Activated CD4-positive, alpha-beta T cell treated with anti-CD3 and anti-CD28 coated beads, Interleukin-2, amount 50 U/mL, for 16 hours (primary cell): ENCODE results near the gene ZNF414.

ENCODE experiments used
- DNase-seq: peaks from one replicate; pipeline ENCODE4 v3.0.0-alpha.2; 2020

ZNF414 gene

DNA sequence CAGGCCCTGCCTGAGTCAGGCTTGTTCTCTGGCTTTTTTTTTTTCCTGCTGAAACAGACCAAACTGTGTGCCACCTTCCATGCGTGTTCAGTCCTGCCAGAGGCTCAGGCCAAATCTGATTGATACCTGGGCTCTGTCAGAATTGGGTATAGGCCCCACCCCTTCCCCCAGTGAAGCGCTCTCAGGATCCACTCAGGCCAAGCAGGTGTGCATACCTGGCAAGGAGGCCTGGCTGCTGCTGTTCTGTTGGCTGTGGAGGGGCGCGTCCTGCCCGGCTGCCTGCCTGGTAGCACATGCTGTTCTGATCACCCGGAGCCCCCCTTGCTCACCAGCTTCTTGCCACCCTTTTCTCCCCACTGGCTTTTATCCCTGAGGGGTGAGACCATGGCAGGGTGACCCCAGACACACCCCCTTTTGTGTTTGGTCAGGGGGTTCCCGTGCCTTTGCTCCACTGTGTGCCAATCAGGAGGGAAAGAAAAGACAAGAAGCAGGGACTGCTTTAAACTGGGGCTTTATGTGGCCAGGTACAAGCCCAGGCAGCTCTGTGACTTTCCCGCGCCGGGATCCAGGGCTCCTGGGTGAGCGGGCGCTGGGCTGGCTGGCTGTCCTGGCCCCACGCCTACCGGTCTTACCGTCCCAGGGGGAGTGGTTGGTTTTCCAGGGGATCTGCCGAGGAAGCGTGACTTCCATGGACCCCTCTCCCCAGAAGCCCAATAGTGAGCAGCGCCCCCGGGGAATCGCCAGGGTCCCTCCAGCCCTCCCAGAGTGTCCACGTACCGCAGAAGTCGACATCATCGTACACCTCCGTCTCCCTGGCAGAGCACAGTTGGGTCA is 24.2 kb downstream of the ZNF414 start:
- DNase-seq, result no peak

DNA sequence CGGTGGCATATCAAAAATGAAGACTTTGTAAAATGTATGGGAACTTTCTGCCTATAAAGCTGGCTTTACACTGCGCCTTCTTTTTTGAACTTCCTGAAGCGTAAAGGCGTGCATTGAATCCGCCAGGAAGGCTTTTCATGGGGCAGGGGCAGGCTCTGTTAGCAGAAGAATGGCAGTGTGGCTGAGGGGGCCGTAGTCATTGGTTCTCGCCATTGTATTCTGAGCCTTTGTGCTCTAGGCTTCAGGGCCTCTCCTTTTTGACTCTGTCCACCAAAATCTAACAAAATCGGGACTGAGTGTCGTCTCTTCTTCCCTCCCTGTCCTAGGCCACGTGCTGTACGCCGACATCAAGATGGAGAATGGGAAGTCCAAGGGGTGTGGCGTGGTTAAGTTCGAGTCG is 25.6 kb downstream of the ZNF414 start:
- DNase-seq, result no peak

DNA sequence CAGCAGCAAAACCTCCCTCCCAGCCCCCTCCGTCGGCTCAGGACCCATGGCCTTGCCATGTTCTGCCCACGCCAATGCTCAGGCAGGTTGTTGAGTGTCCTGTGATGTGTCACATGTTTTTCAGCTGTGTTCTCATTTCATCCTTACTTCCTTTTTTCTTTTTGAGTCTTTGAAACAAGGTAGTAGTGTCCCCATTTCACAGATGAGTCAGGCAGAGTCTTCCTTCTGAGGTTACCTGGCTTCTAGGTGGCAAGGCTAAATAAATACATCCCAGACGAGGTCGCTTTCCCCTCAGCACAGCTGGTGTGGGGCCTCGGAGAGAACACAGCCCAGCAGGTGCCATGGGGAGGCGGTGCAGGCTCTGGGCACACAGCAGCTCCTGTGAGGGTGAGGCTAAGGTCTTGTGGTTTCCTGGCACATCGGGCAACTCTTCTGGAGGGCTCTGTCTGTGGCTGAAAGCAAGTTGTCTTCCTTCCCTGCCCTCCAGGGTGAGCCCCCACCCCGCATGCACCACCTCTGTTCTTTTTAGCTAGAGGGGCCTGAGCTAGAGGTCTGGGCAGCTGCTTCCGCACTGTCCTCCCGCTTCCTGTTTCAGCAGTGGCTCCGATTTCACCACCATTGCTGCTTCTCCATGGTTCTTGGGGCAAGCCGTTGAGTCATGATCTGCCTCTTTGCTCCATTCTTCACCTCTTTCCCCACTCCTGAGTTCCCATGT is 26.7 kb downstream of the ZNF414 start:
- DNase-seq, result peak; percentile 67

DNA sequence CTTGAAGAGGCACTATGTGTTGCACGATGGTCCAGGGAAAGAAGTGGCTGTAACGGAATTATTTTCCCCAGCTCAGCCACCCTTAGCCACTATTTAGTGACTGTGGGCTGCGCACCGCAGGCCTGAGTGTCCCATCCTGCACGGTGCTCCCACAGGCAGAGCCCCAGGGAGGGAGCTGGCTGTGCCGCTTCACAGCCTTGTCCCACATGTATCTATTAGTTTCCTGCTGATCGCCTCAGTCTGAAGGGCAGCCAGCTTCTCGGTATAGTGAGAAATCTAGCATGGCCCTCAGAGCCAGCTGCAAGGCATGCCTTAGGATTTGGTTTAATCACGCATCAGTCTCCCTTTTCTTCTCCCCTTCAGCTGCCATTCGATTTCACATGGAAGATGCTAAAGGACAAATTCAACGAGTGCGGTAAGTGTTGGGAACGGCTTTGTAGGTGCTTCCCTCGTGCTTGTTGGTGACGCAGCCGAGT is 27.3 kb downstream of the ZNF414 start:
- DNase-seq, result no peak

DNA sequence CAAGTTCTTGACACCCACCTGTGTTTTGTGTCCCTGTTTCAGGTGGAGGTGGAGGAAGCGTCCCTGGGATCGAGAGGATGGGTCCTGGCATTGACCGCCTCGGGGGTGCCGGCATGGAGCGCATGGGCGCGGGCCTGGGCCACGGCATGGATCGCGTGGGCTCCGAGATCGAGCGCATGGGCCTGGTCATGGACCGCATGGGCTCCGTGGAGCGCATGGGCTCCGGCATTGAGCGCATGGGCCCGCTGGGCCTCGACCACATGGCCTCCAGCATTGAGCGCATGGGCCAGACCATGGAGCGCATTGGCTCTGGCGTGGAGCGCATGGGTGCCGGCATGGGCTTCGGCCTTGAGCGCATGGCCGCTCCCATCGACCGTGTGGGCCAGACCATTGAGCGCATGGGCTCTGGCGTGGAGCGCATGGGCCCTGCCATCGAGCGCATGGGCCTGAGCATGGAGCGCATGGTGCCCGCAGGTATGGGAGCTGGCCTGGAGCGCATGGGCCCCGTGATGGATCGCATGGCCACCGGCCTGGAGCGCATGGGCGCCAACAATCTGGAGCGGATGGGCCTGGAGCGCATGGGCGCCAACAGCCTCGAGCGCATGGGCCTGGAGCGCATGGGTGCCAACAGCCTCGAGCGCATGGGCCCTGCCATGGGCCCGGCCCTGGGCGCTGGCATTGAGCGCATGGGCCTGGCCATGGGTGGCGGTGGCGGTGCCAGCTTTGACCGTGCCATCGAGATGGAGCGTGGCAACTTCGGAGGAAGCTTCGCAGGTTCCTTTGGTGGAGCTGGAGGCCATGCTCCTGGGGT is 28.2 kb downstream of the ZNF414 start:
- DNase-seq, result no peak

DNA sequence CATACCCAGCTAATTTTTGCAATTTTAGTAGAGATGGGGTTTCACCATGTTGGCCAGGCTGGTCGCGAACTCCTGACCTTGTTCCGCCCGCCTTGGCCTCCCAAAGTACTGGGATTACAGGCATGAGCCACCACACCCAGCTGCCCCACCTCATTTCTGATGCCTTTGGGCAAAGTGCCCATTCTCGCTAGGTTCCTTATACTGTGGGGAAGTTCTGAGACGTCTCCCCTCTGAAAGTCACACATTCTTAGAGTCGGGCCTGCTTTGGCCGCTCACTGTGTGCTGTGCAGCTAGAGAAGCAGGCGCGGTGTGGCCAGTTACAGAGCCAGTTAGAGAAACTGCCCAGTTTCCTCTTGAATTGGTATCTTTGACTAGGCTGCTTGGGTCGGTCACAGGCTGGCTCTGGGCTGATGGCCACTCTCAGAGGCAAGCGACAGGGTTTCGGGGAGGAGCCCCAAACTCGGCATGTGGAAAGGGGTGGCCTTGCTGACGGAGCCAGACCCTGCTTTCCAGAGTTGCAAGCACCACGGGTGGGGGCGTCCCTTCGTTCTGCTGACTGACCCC is 29.6 kb downstream of the ZNF414 start:
- no peak for DNase-seq

DNA sequence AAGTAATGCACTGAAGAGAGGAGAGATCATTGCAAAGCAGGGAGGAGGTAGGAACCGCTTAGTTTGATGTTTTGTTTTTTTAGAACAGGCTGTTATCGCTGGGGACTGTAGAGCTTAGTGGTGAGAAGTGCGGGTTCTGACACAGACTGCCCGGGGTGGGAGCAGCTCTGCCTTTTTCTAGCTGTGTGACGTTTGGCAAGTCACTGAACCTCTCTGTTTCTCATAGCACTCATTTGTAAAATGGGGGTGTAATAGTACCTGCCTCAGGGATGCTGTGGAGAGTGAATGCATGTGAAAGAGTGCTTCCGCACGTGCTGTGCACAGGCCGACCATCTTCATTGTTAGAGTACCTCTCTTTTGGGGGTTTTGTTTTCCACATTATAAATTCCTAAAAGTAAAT is 30.8 kb downstream of the ZNF414 start:
- DNase-seq, result no peak

DNA sequence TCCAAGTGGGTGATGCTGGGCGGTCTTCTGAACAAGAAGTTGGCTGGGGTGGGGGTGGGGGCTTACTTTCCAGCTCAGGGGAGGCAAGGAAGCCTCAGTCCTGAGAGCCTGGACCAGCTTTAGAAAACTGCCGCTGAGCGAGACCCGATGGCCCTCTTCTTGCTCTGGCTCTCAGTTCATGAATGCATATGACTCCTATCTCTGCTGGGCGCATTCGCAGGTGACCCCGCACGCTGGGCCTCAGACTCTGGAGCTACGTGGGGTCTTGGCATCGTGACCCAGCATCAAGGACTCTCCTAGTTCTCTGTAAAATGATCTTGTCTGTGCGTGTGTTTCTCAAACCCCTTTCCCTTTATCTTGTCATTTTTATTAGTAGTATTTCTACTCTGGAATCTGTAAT is 31.3 kb downstream of the ZNF414 start:
- DNase-seq, result no peak

DNA sequence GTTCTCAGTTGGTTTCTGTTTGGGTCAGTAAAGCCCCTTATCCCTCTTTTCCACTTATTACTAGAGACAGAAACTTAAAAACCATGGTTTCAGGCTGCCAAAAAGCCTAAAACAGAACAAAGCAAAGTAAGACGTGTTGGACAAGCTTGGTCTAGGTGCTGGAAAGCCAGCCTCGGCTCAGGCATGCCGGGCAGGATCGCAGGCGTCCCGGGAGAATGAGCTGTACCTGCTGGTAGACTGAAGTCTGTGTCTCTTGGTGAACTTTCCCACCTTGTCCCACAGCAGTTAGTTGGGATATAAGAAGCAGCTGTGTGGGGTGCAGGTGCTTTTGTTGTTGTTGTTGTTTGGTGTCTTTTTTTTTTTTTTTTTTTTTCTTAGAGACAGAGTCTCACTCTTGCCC is 32.4 kb downstream of the ZNF414 start:
- no peak for DNase-seq

DNA sequence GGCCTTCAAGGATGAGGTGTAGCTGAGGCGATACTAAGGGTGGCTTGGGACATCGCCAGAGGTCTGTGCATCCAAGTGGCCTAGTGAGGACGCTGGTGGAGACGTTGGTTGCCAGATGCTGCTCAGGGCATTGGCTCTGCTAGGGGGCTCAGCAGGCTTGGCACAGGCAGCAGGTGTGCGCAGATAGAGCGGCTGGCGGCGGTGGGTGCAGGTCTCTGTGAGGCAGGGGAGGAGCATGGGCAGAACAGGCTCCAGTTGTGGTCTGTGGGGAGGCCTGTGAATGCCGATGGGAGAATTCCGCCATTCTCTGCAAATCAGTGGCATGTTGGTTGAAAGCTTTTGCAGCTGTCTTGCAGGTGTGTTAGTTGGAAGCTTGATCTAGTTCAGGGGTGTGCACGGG is 32.8 kb downstream of the ZNF414 start:
- DNase-seq, result no peak

DNA sequence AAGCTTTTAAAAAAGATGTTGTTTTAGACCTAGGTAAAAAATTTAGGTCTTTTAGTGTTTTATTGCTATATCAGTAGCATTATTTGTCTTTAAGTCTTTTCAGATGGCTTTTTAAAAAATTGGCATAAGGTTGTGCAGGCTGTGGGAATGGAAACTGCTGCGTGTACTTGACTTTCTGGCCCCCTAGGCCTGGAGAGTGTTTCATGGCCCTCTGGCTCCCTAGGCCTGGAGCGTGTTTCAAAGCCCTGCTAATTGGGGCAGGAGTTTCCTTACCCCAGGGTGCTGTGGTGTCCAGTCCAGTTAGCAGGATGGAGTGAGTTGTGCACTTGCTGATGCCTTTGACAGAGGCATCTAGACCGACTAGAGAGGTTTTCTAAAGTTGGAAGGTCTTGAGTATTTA is 35.4 kb downstream of the ZNF414 start:
- no peak for DNase-seq

DNA sequence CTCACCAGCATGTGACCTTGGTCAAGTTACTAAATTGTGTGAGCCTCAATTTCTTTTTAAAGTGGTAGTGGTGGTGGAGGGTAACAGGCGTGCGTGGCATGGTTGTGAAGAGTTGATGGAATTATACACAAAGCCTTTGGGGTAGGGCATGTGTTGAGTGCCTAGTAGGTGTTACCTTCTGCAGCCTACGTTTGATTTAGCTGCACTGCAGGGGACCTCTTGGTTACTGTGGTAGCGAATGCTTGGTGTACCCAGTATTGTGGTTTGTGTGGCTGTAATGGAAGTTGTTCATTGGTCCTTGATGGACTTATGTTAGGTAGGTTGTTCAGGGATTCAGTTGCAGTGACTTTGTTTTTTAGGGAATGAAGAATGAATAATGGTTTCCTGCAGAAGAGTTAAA is 36.1 kb downstream of the ZNF414 start:
- DNase-seq, result no peak

DNA sequence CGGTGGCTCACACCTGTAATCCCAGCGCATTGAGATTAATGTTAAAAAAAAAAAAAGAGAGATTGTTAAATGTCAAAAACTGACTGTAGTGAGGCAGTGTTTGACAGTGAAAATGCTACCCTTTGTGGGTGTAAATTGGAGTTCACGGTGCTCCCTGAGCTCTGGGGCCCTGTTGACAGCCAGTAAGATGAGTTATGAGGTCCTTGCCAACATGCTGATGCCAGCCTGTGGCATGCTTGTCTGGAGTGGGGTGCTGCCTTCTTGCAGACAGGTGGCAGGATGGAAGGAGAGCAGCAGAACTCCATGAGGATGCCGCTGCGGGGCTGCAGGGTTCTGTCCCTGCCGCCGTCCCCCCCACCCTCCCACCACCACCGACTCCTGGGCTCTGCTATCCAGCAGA is 37.4 kb downstream of the ZNF414 start:
- no peak for DNase-seq

DNA sequence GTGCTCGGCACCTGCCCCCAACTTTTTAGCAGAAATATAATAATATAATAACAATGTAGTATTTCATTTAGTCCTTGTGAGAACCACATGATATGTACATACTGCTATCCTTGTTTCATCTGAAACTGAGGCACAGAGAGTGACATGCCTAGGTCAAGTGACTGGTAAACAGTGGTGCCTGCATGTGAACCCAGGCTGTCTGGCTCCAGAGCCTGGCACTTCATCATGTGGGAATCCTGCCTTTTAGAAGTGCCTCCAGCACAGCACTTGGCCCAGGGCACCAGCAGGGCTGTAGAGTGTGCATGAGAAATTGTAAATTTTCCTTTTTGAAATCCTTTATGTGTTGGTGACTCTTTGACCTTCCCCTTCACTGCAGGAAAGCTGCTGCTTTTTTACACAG is 39.0 kb downstream of the ZNF414 start:
- no peak for DNase-seq

DNA sequence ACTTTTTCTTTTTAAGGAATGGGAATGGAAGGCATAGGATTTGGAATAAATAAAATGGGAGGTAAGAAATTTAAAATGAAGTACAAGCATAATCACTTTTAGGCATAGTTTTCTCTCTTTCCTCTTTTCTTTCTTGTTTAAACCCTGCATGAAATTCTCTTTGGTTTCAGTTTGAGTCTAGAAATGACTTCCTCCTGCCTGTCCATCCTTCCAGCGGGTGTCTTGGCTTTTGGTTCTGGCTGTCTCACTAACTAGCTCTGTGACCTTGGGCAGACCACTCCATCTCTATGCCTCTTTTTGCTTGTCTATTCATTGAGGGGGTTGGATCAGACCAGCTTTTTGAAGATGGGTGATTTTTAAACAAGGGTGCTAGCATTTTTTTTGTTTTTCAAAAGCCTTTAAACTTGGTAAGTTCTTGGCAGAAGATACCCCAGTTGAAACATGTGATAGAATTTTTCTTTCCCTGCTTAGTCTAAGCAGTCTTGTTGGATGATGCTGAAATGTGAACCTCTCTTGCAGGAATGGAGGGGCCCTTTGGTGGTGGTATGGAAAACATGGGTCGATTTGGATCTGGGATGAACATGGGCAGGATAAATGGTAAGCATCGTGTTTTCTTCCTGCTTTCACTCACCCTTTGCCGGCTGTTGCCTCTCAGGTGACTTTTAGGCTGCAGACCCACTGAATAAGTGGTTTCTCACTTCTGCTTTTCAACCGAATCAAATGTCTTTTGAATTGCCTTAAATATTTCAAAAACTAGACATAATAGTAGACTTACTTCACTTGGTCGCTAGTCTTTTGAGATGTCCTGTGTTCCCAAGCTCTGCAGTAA is 40.1 kb downstream of the ZNF414 start:
- peak; percentile 33 for DNase-seq

DNA sequence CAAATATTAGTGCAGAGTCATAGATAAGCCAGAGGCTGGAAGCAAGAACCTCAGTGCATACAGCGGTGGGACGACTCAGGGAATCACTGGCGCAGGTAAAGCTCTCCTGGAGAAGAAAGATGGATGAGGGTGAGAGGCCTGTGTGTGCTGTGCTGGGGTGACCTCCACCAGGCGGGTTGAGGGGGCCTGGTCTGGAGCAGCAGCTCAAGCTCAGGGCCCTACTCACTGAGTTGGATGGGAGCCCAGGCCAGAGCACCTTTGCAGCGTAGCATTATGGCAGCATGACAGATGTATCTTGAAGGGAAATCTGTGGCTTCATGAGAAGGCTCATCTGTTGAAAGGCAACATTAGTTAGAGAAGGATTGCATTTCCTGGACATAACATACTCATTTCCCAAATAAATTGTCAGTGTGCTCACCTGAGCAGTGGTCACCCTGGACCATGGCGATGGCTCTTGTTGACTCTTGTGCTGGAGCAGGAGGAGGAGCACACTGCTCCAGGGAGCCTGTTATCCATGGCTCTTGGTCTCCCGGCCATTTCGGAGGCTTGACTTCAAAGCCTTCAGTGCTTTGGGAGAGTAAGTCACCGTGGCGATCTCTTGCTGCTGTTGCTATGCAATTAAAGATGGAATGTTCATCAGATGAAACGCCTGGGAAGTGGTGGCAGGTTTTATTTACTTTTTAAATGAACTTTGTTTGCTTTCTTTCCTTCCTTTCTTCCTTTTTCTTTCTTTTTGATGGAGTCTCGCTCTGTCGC is 44.2 kb downstream of the ZNF414 start:
- DNase-seq, result no peak

DNA sequence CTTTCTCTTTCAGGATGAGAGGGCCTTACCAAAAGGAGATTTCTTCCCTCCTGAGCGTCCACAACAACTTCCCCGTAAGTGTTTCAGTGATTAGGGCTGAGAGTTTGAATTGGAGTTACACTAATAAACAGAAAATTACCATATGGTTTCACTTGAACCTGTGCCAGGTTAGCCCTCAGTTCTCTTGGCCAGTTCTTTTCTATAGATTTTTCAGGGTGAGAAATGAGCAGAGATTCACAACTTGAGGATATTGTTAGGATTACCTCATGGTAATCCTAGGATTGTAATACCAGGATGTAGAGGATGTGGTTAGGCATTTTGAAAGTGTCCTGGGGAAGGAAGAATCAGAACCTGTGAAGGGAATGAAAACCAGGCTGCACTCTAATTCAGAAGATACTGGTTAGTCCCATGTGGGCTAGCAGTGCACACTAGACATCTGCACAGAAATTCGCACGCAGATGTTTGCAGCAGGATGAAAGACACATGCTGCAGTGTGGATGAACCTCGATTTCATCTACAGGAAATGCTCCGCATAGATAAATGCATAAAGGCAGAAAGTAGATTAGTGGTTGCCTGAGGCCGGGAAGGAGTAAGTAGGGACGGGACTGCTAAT is 45.1 kb downstream of the ZNF414 start:
- no peak for DNase-seq

DNA sequence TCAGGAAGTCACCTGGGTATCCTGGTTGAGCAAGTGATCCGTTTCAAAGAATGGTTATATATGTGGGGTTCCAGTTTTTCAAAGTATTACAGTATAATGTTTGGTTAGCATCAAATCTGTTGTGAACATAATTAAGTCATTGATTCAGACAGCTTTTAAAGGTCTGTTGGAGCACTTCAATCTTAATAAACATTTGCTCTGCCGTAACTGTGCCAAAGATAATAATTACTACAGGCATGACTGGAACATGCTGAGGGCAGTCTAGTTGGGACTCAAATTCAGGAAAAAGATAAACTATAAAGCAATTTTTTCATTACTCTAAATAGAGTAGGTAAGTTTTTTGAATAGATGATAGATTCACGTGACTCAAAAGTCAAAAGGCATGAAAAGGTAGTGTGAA is 45.8 kb downstream of the ZNF414 start:
- DNase-seq, result no peak

DNA sequence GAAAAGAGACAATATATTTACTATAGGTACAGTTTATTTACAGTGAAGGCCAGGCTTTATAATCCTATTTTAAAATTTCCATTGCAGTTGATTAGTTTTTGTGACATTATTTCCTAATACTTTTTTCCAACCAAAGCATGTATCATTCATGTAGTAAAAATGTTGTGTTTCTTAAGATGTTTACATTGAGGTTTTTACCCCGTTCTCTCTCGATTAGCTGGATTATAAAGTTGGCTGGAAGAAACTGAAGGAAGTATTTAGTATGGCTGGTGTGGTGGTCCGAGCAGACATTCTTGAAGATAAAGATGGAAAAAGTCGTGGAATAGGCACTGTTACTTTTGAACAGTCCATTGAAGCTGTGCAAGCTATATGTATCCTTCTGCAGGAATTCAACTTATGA is 47.9 kb downstream of the ZNF414 start:
- no peak for DNase-seq

DNA sequence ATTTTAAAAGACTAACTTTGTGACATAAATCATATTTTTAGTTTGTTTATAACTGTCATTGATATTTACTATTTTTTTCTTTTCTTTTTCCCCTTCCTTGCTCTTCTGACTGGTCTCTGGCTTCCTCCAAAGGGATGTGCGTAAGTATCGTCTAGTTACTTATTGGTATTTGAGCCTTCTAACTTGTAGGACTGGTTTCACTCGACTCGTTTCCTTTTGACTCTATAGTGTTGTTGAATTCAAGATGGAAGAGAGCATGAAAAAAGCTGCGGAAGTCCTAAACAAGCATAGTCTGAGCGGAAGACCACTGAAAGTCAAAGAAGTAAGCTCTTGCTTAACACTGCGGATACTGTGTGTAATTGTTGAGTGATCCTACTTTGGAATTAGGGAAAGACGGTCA is 50.6 kb downstream of the ZNF414 start:
- no peak for DNase-seq

DNA sequence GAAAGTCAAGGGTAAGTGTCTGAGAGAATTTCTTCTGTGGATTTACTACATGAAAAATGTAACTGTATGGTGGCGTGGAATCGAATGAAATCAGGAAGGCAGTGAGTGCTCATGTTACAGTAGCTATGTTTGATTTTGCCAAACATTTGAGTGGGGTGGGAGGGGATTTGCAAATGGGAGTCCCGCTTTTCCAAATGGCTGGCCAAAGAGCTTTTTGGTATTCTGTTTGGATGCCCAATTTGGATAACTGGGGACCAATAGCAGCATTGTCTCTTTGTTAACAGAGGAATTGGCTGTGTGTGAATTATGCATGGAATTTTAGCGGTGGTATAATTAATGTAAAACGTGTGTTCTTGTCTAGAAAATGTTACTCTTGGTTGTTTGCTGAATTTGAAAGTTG is 51.4 kb downstream of the ZNF414 start:
- no peak for DNase-seq
